ENCODE measurements around the gene TECRL.

The TECRL gene

GRCh38 chr4:64409300-64409699 lies at the start of gene TECRL:
Gene TECRL, minus strand, starts transcription at chr4:64409450. Its CDS starts 99 bp downstream, at chr4:64409351.
- no peak for TF ChIP-seq EZH2 (IDR thresholded peaks at IDR 0.05; ENCODE audit: borderline replicate concordance, low read length)
- TF ChIP-seq CTCF (IDR thresholded peaks at IDR 0.05; ENCODE audit: low read length), result no peak
- Histone ChIP-seq H4K20me1 (ENCODE audit: insufficient read depth, low read length) (no peaks in the 10 kb centered on the region), H3K36me3 (ENCODE audit: insufficient read depth, low read length) (no peaks in the 10 kb centered on the region)

GRCh38 chr4:64432674-64433073 lies 23.4 kb upstream of the TECRL start:
- Histone ChIP-seq H3K27me3 (ENCODE audit: insufficient read depth, low read length) (no peaks in the 10 kb centered on the region), H3K9me3 (ENCODE audit: low read length) (no peaks in the 10 kb centered on the region), H3K36me3 (ENCODE audit: insufficient read depth, low read length) (no peaks in the 10 kb centered on the region), H3K4me3 (ENCODE audit: low read depth, low read length, poor library complexity, severe bottlenecking) (no peak overlapping the region), H3K79me2 (ENCODE audit: insufficient read depth, low read length) (no peaks in the 10 kb centered on the region), H3K27ac (ENCODE audit: low read depth, low read length, poor library complexity, severe bottlenecking) (no peak overlapping the region), H3K9me2 (ENCODE audit: low read depth, low read length) (no peaks in the 10 kb centered on the region), H4K20me1 (ENCODE audit: insufficient read depth, low read length) (no peaks in the 10 kb centered on the region), H3K9ac (ENCODE audit: low read length) (no peak overlapping the region), H3K4me1 (ENCODE audit: insufficient read depth, low read length, severe bottlenecking) (no peaks in the 10 kb centered on the region), H3F3A (ENCODE audit: insufficient read depth, low read length) (no peaks in the 10 kb centered on the region), H3K4me2 (ENCODE audit: low read length) (no peak overlapping the region), H2AFZ (ENCODE audit: low read length) (no peak overlapping the region)
- TF ChIP-seq EZH2 (IDR thresholded peaks at IDR 0.05; ENCODE audit: borderline replicate concordance, low read length), result no peak
- TF ChIP-seq CTCF (IDR thresholded peaks at IDR 0.05; ENCODE audit: low read length), result no peak

More at GRCh38 chr4:64409300-64409699, at the start of gene TECRL:
- Histone ChIP-seq H3K9me2 (ENCODE audit: low read depth, low read length) (no peaks in the 10 kb centered on the region), H3K27ac (ENCODE audit: low read depth, low read length, poor library complexity, severe bottlenecking) (no peak within 1 kb of the TSS), H3K79me2 (ENCODE audit: insufficient read depth, low read length) (no peaks in the 10 kb centered on the region), H3K9ac (ENCODE audit: low read length) (no peak within 1 kb of the TSS), H3F3A (ENCODE audit: insufficient read depth, low read length) (no peaks in the 10 kb centered on the region), H3K4me2 (ENCODE audit: low read length) (no peak within 1 kb of the TSS), H3K4me1 (ENCODE audit: insufficient read depth, low read length, severe bottlenecking) (no peaks in the 10 kb centered on the region), H3K4me3 (ENCODE audit: low read depth, low read length, poor library complexity, severe bottlenecking) (no peak within 1 kb of the TSS), H3K27me3 (ENCODE audit: insufficient read depth, low read length) (no peaks in the 10 kb centered on the region), H2AFZ (ENCODE audit: low read length) (no peak within 1 kb of the TSS), H3K9me3 (ENCODE audit: low read length) (no peaks in the 10 kb centered on the region)

GRCh38 chr4:64430933-64431332 lies 21.7 kb upstream of the TECRL start:
- H4K20me1 ChIP-seq (ENCODE audit: insufficient read depth, low read length), result no peaks in the 10 kb centered on the region
- H3K27ac ChIP-seq (ENCODE audit: low read depth, low read length, poor library complexity, severe bottlenecking), result no peak overlapping the region
- no peak for TF ChIP-seq CTCF (IDR thresholded peaks at IDR 0.05; ENCODE audit: low read length)
- TF ChIP-seq EZH2 (IDR thresholded peaks at IDR 0.05; ENCODE audit: borderline replicate concordance, low read length), result no peak
- no peak overlapping the region for H3K4me3 ChIP-seq (ENCODE audit: low read depth, low read length, poor library complexity, severe bottlenecking)
- H3K9ac ChIP-seq (ENCODE audit: low read length), result no peak overlapping the region
- no peak overlapping the region for H3K4me2 ChIP-seq (ENCODE audit: low read length)
- H3K4me1 ChIP-seq (ENCODE audit: insufficient read depth, low read length, severe bottlenecking), result no peaks in the 10 kb centered on the region
- H3K36me3 ChIP-seq (ENCODE audit: insufficient read depth, low read length), result no peaks in the 10 kb centered on the region
- H3K9me3 ChIP-seq (ENCODE audit: low read length), result no peaks in the 10 kb centered on the region
- no peaks in the 10 kb centered on the region for H3K9me2 ChIP-seq (ENCODE audit: low read depth, low read length)
- H2AFZ ChIP-seq (ENCODE audit: low read length), result no peak overlapping the region
- H3K79me2 ChIP-seq (ENCODE audit: insufficient read depth, low read length), result no peaks in the 10 kb centered on the region
- no peaks in the 10 kb centered on the region for H3F3A ChIP-seq (ENCODE audit: insufficient read depth, low read length)
- no peaks in the 10 kb centered on the region for H3K27me3 ChIP-seq (ENCODE audit: insufficient read depth, low read length)
